Thoracic aorta (tissue), 2 donors: Measurements from ENCODE around the gene RICTOR. TPM values are rescaled to one million over a fixed set of nuclear protein-coding genes. Genes with fewer than 3 reads are reported as not detected.

Experiments
- ATAC-seq: fragments of 150-250 bp; one replicate; pipeline ENCODE4 v1.8.0; 2017; ENCODE audit warnings: low read depth; ENCODE audit not compliant: insufficient number of reproducible peaks, low FRiP score
- DNase-seq: peaks from one replicate; pipeline ENCODE4 v3.0.0-alpha.2; 2020; ENCODE audit warnings: low spot score
- H3K27ac ChIP-seq, 2 donors: fragments of 200-600 bp; sonication (generic); 1 replicate in 1 of 2; 2 replicates in 1 of 2; pipeline ENCODE4 v1.5.1; 2016; ENCODE audit warnings: mild to moderate bottlenecking in 2 of 2, moderate library complexity in 2 of 2
- H3K27me3 ChIP-seq: fragments of 200-600 bp; sonication (generic); replicated peaks from 2 replicates; pipeline ENCODE4 v1.6.0; 2016; ENCODE audit warnings: mild to moderate bottlenecking; ENCODE audit not compliant: insufficient read depth
- H3K36me3 ChIP-seq: fragments of 200-600 bp; sonication (generic); one replicate; pipeline ENCODE4 v1.5.1; 2016
- H3K4me1 ChIP-seq, 2 donors: fragments of 200-600 bp; sonication (generic); 1 replicate in 1 of 2; 2 replicates in 1 of 2; pipeline versions ENCODE4 v1.5.1 to v1.6.0; 2016; ENCODE audit warnings: low read depth in 2 of 2, mild to moderate bottlenecking in 1 of 2; ENCODE audit not compliant: control insufficient read depth in 1 of 2
- H3K4me3 ChIP-seq: fragments of 200-600 bp; sonication (generic); 2 replicates; pipeline ENCODE4 v1.5.1; 2016; ENCODE audit warnings: mild to moderate bottlenecking
- H3K9me3 ChIP-seq: fragments of 200-600 bp; sonication (generic); 2 replicates; pipeline ENCODE4 v1.5.1; 2016
- total RNA-seq, 2 donors: library from RNA; depleted of rRNA; stranded (reverse); fragments of >200 nt; gene quantifications; one replicate each; pipeline versions ENCODE4 v1.1.0 to v1.2.3, GENCODE V29; 2016
- TF ChIP-seq, protein P1 (sequence below): fragments of 200-600 bp; sonication (generic); IDR thresholded peaks from one replicate; pipeline ENCODE4 v1.5.1; 2019; ENCODE audit warnings: antibody characterized with exemption

Gene RICTOR
- total RNA-seq, 2 donors from 2014 or later, result 35.6 to 50.4 TPM

DNA sequence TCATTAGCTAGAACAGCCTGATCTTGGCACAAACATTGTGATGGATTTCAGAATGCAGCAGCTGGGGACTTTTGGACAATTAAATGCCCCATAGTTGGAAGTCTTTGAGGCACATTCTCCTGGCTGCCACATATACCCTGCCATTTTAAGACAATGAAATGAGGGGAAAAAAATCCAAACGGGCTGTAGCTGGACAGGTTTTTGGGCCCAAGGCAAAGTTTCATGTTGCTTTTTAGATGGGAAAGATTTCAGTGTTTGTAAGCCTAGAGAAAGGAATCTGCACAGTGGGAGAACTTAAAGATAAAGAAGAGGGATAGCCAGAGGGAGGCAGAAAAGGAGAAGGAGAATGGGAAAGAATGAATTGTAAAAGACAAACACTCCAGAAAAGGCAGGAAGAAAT, 30.0 kb upstream of the RICTOR start:
- Histone ChIP-seq H3K4me3 (no peak overlapping the region), H3K4me1 (peaks cover 0 to 5% of the 10 kb centered on the region in 2 donors), H3K9me3 (no peaks in the 10 kb centered on the region), H3K27ac (no peak overlapping the region), H3K27me3 (no peaks in the 10 kb centered on the region), H3K36me3 (no peaks in the 10 kb centered on the region)
- ATAC-seq (no peak), DNase-seq (no peak)
- TF ChIP-seq, protein P1, sequence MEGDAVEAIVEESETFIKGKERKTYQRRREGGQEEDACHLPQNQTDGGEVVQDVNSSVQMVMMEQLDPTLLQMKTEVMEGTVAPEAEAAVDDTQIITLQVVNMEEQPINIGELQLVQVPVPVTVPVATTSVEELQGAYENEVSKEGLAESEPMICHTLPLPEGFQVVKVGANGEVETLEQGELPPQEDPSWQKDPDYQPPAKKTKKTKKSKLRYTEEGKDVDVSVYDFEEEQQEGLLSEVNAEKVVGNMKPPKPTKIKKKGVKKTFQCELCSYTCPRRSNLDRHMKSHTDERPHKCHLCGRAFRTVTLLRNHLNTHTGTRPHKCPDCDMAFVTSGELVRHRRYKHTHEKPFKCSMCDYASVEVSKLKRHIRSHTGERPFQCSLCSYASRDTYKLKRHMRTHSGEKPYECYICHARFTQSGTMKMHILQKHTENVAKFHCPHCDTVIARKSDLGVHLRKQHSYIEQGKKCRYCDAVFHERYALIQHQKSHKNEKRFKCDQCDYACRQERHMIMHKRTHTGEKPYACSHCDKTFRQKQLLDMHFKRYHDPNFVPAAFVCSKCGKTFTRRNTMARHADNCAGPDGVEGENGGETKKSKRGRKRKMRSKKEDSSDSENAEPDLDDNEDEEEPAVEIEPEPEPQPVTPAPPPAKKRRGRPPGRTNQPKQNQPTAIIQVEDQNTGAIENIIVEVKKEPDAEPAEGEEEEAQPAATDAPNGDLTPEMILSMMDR, result no peak

GRCh38 chr5:39102684-39103155, 28.5 kb upstream of the RICTOR start:
- Histone ChIP-seq H3K4me1 (peaks cover 0 to 5% of the 10 kb centered on the region in 2 donors), H3K36me3 (no peaks in the 10 kb centered on the region), H3K27ac (no peak overlapping the region), H3K9me3 (no peaks in the 10 kb centered on the region), H3K4me3 (no peak overlapping the region), H3K27me3 (no peaks in the 10 kb centered on the region)
- TF ChIP-seq, protein P1, result no peak
- ATAC-seq, result no peak
- no peak for DNase-seq

DNA sequence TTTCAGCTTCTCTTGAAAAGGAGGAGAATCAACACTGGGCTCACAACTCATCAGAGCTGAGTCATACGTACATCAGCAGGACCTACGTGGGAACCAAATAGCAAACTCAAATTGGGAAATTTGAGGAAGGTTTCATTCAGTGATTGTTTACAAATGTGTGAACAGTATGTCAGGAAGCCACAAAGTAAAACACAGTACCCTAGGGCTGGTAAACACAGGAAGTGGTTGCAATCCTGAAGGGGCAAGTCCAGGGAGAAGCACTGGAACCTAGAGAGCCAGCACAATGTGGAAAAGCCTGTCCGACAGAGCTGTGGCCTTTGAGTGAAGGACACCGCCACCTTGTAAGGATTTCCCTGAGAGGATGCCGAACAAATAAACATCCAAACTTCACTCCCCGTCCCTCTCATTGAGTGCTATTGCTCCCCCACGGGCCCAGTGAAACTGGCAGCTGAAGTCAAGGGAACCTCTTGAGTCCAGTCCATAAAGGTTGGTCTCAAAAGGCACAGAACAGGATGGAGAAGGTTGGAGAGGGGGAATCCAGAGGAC, 26.7 kb upstream of the RICTOR start:
- TF ChIP-seq, protein P1, result no peak
- H3K27ac ChIP-seq, result no peak overlapping the region
- H3K9me3 ChIP-seq, result no peaks in the 10 kb centered on the region
- no peaks in the 10 kb centered on the region for H3K4me1 ChIP-seq
- no peaks in the 10 kb centered on the region for H3K27me3 ChIP-seq
- H3K4me3 ChIP-seq, result no peak overlapping the region
- no peaks in the 10 kb centered on the region for H3K36me3 ChIP-seq
- no peak for DNase-seq
- ATAC-seq, result no peak

DNA sequence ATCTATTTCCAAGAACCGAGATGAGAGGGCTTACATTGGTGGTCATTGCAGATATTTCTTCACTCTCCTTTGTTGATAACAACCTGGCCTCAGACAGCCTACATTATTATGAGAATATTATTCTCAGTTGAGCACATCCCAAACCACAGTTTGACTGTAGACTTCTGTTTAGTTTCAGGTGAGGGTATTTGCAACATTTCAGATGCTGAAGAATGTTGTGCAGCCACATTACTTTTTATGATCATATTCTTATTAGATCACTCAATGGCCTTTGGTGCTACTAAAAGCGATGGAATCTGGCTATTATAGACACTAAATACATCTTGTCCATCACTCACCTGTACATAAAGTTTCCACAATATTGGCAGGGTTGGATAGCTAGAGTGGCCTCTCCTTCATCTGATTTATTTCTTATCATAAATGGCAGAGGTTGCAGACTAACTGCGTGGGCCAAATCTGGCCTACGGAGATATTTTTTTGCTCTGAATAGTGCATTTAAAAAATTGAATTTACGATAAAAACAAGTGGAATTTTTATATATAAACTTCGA, 26.2 kb upstream of the RICTOR start:
- Histone ChIP-seq H3K27ac (no peak overlapping the region), H3K9me3 (no peaks in the 10 kb centered on the region), H3K4me1 (no peaks in the 10 kb centered on the region), H3K36me3 (no peaks in the 10 kb centered on the region), H3K4me3 (no peak overlapping the region), H3K27me3 (no peaks in the 10 kb centered on the region)
- DNase-seq (no peak), ATAC-seq (no peak)
- TF ChIP-seq, protein P1, result no peak

DNA sequence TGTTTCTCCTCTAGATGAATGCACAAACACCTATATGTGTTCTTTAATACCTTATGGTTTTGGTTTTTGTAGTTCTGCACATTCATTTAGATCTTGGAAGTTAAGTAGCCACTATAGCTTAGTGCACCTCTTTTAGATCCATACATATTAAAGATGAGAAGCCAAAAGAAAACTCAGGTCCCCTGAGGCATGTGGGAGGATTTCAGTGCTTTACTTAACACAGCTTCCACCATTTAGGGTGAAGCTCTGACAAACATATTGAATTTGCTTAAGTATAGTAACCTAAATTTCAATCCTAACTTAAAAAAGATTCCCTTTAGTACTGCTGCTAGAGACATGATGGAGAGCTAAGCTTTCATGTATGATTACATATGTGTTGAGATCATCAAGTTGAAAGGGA, 25.6 kb upstream of the RICTOR start:
- ATAC-seq, result no peak
- DNase-seq, result no peak
- H3K27me3 ChIP-seq, result no peaks in the 10 kb centered on the region
- TF ChIP-seq, protein P1, result no peak
- H3K36me3 ChIP-seq, result no peaks in the 10 kb centered on the region
- H3K4me1 ChIP-seq, result no peaks in the 10 kb centered on the region
- H3K9me3 ChIP-seq, result no peaks in the 10 kb centered on the region
- H3K4me3 ChIP-seq, result no peak overlapping the region
- no peak overlapping the region for H3K27ac ChIP-seq
